K562 (cell line): Measurements from ENCODE around the gene MAP1LC3B2. TPM values are rescaled to one million over a fixed set of nuclear protein-coding genes. Genes with fewer than 3 reads are reported as not detected.

Experiments
- ATAC-seq: fragments of 200-7000 bp; cut with Tn5 transposase; 3 replicates; pipeline ENCODE4 v1.9.1; 2020; ENCODE audit warnings: moderate library complexity
- BruUV-seq: library from RNA; stranded (reverse); fragments of 400-500 nt; replicated peaks from 2 replicates; lab custom pipeline; 2021; lab: Mats Ljungman, UMichigan
- CTCF ChIA-PET: fragments of 300-600 bp; formaldehyde crosslinking; extraction: SDS; loops from one replicate; lab custom pipeline; 2021; ENCODE audit warnings: low intra/inter-chr PET ratio; lab: Yijun Ruan, JAX
- POLR2A ChIA-PET: fragments of 300-600, 350-650 bp; sonication (Branson Sonifier 250); formaldehyde crosslinking; extraction: SDS; loops from one replicate; lab custom pipeline; 2021; ENCODE audit warnings: antibody characterized with exemption, inconsistent platforms; lab: Yijun Ruan, JAX
- DNase-seq, 4 experiments: peaks; one replicate each; pipeline versions ENCODE4 v3.0.0 to v3.0.0-alpha.2; 2011 to 2018; ENCODE audit warnings: low spot score in 3 of 4, mixed read lengths in 3 of 4; ENCODE audit errors: extremely low read depth in 1 of 4
- FAIRE-seq: peaks from 2 replicates; lab custom pipeline; 2011; peaks lifted over from hg19 to GRCh38; lab: Jason Lieb, UNC
- H2AFZ ChIP-seq: 2 replicates; pipeline ENCODE4 v1.6.0; 2011; ENCODE audit warnings: low read depth, low read length, control low read depth, inconsistent platforms
- H3K27ac ChIP-seq: fragments of 200-600 bp; 3 replicates; pipeline ENCODE4 v1.8.0; 2011; ENCODE audit warnings: low read depth, mild to moderate bottlenecking, control low read depth, inconsistent platforms, low read length, moderate library complexity, mixed read lengths; ENCODE audit errors: extremely low read depth
- H3K27me3 ChIP-seq, 2 experiments: fragments of 300-600 bp in 1 of 2; 2 replicates in 1 of 2; 3 replicates in 1 of 2; pipeline versions ENCODE4 v1.6.0 to v1.8.0; 2011; ENCODE audit warnings: inconsistent platforms in 2 of 2, low read length in 2 of 2, mild to moderate bottlenecking in 1 of 2, mixed read lengths in 1 of 2, moderate library complexity in 1 of 2; ENCODE audit not compliant: control insufficient read depth in 2 of 2, insufficient read depth in 2 of 2
- H3K36me3 ChIP-seq: fragments of 300-600 bp; 3 replicates; pipeline ENCODE4 v1.8.0; 2011; ENCODE audit warnings: mild to moderate bottlenecking, low read length, inconsistent platforms; ENCODE audit not compliant: control insufficient read depth, insufficient read depth
- H3K4me1 ChIP-seq, 2 experiments: fragments of 200-600 bp in 1 of 2; replicated peaks in 1 of 2; 2 replicates in 1 of 2; 3 replicates in 1 of 2; pipeline versions ENCODE4 v1.5.1 to v1.8.0; 2011; ENCODE audit warnings: inconsistent platforms in 2 of 2, low read length in 2 of 2, mild to moderate bottlenecking in 1 of 2, mixed read lengths in 1 of 2, moderate library complexity in 1 of 2; ENCODE audit not compliant: control insufficient read depth in 2 of 2, insufficient read depth in 2 of 2
- H3K4me2 ChIP-seq: 2 replicates; pipeline ENCODE4 v1.6.1; 2011; ENCODE audit warnings: low read length, control low read depth, inconsistent platforms, mixed read lengths; ENCODE audit not compliant: insufficient read depth
- H3K4me3 ChIP-seq: fragments of 200-600 bp; sonication (generic), shearing (Covaris generic); 2 replicates; pipeline ENCODE4 v1.5.1; 2016; ENCODE audit warnings: control low read depth, inconsistent platforms
- H3K79me2 ChIP-seq: fragments of 200-600 bp; 3 replicates; pipeline ENCODE4 v1.8.0; 2011; ENCODE audit warnings: low read length, inconsistent platforms; ENCODE audit not compliant: control insufficient read depth, insufficient read depth
- H3K9ac ChIP-seq, 2 experiments: 2 replicates each; pipeline versions ENCODE4 v1.6.0 to v1.6.1; 2011; ENCODE audit warnings: low read depth in 2 of 2, low read length in 2 of 2, control low read depth in 1 of 2, inconsistent platforms in 1 of 2, mild to moderate bottlenecking in 1 of 2, mixed read lengths in 1 of 2; ENCODE audit not compliant: insufficient read depth in 1 of 2
- H3K9me1 ChIP-seq: one replicate; pipeline ENCODE4 v1.6.0; 2011; ENCODE audit warnings: inconsistent platforms, mild to moderate bottlenecking, low read length, moderate library complexity; ENCODE audit not compliant: control insufficient read depth, insufficient read depth
- H3K9me3 ChIP-seq: replicated peaks from 2 replicates; pipeline ENCODE4 v1.5.1; 2011; ENCODE audit warnings: low read depth, low read length, inconsistent platforms; ENCODE audit not compliant: control insufficient read depth, insufficient read depth
- H4K20me1 ChIP-seq: replicated peaks from 2 replicates; pipeline ENCODE4 v1.6.1; 2011; ENCODE audit warnings: low read length, inconsistent platforms, mixed read lengths; ENCODE audit not compliant: control insufficient read depth, insufficient read depth
- ATF1 ChIP-seq, 2 experiments: fragments of 450-650 bp in 1 of 2; IDR thresholded peaks; 2 replicates each; pipeline ENCODE4 v1.6.1; 2016; ENCODE audit warnings: missing compliant biosample characterization in 1 of 2, missing genetic modification characterization in 1 of 2
- CSDE1 ChIP-seq, 2 experiments: fragments of 450-650 bp; IDR thresholded peaks; 2 replicates each; pipeline ENCODE4 v1.6.1; 2016; ENCODE audit warnings: mild to moderate bottlenecking in 1 of 2
- E2F5 ChIP-seq: sonication (generic); formaldehyde crosslinking; IDR thresholded peaks from 2 replicates; pipeline ENCODE4 v1.8.0; 2022; ENCODE audit warnings: mild to moderate bottlenecking, missing genetic modification reagents
- GABPB1 ChIP-seq: sonication (generic); formaldehyde crosslinking; IDR thresholded peaks from 2 replicates; pipeline ENCODE4 v1.8.0; 2022; ENCODE audit warnings: mild to moderate bottlenecking, missing genetic modification reagents
- GMEB1 ChIP-seq: fragments of 250-450 bp; sonication (Bioruptor Pico); IDR thresholded peaks from 2 replicates; pipeline ENCODE4 v1.4.0; 2020; ENCODE audit warnings: mild to moderate bottlenecking
- HDAC8 ChIP-seq: fragments of 450-650 bp; IDR thresholded peaks from 2 replicates; pipeline ENCODE4 v1.6.1; 2016; ENCODE audit warnings: mild to moderate bottlenecking, missing genetic modification characterization, moderate library complexity, missing compliant biosample characterization
- LEF1 ChIP-seq: fragments of 450-650 bp; IDR thresholded peaks from 2 replicates; pipeline ENCODE4 v1.6.1; 2016; ENCODE audit warnings: mild to moderate bottlenecking
- POLR2AphosphoS5 ChIP-seq: IDR thresholded peaks from 2 replicates; pipeline ENCODE4 v1.6.1; 2011; ENCODE audit warnings: mild to moderate bottlenecking, low read depth, low read length, moderate library complexity; ENCODE audit not compliant: control insufficient read depth, insufficient read depth
- RNF2 ChIP-seq: sonication (generic); IDR thresholded peaks from 2 replicates; pipeline ENCODE4 v1.6.1; 2016
- SRSF3 ChIP-seq: fragments of 200-400 bp; formaldehyde crosslinking; IDR thresholded peaks from 2 replicates; pipeline ENCODE4 v1.6.1; 2016; ENCODE audit warnings: mild to moderate bottlenecking, low read length, moderate library complexity; ENCODE audit not compliant: insufficient read depth
- ZNF133 ChIP-seq: fragments of 250-450 bp; sonication (Bioruptor Pico); IDR thresholded peaks from 2 replicates; pipeline ENCODE4 v1.4.0; 2020; ENCODE audit warnings: mild to moderate bottlenecking
- ZNF561 ChIP-seq: fragments of 450-650 bp; formaldehyde crosslinking; conservative IDR thresholded peaks from 2 replicates; pipeline ENCODE4 v1.4.0; 2020; ENCODE audit warnings: mild to moderate bottlenecking, moderate library complexity
- WGBS: fragments of 100-300 bp; shearing (Covaris generic); methylation state at CpG from one replicate; pipeline ENCODE4 v1.1.6; 2016; ENCODE audit warnings: low coverage, mixed read lengths; ENCODE audit not compliant: insufficient coverage; ENCODE audit errors: missing lambda C conversion rate; 5-methylcytosine and 5-hydroxymethylcytosine counted together
- in situ Hi-C: fragments of 300-500 bp; cut with MboI; formaldehyde crosslinking; loops from 4 replicates; pipeline ENCODE4 v1.15.0; 2018; ENCODE audit warnings: inconsistent platforms, mixed read lengths
- intact Hi-C: fragments of 100-400 bp; cut with micrococcal nuclease; formaldehyde crosslinking; loops from 2 replicates; pipeline ENCODE4 v1.14.2; 2022
- polyA plus RNA-seq, 8 experiments: library from polyadenylated mRNA; depleted of rRNA in 4 of 8; stranded (reverse) in 5 of 8; unstranded in 3 of 8; fragments of >200 nt; fragmentation: Nextera tagmentation in 2 of 8; fragmentation: Illumina TruSeq in 1 of 8; extraction: Ambion mirVana in 2 of 8; extraction: Trizol in 1 of 8; gene quantifications; 2 replicates each; pipeline versions ENCODE4 v1.2.1 to v1.2.3, GENCODE V29; 2011 to 2014; ENCODE audit warnings: inconsistent platforms in 1 of 8, missing spikeins in 1 of 8
- total RNA-seq, 7 experiments: library from RNA; depleted of rRNA in 6 of 7; stranded (reverse); fragments of >200 nt in 6 of 7; fragmentation: Illumina TruSeq in 2 of 7; extraction: Trizol in 2 of 7; gene quantifications; 2 replicates each; pipeline versions ENCODE4 v1.2.1 to v1.2.3, GENCODE V29; 2011 to 2021; ENCODE audit warnings: low replicate concordance in 1 of 7
- TF ChIP-seq, protein P1 (sequence below), 2 experiments: fragments of 450-650 bp in 1 of 2; IDR thresholded peaks; 2 replicates each; pipeline ENCODE4 v1.6.1; 2011 to 2017; ENCODE audit warnings: low read depth in 2 of 2, antibody characterized with exemption in 1 of 2, borderline replicate concordance in 1 of 2, low read length in 1 of 2, mild to moderate bottlenecking in 1 of 2, mixed read lengths in 1 of 2; ENCODE audit not compliant: control insufficient read depth in 1 of 2

The MAP1LC3B2 gene
- total and polyA plus RNA-seq, 9 of the 15 experiments (the other 6 are each of a cell fraction or from before 2014, with no cell fraction given): 0.53 to 2.8 (median 0.76) TPM; not detected in 2

DNA sequence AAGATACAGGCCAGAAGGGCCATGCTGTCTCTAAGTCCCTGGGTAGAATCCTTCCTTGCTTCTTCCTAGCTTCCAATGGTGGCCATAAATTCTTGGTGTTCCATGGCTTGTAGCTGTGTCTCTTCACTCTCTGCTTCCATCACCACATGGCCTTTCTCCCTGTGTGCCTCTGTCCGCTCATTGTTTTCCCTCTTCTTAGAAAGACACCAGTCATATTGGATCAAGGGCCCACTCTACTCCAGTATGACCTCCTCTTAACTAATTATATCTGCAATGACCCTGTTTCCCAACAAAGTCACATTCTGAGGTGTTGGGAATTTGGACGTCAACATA, 7.6 kb upstream of the MAP1LC3B2 start (continued):
- TF ChIP-seq, protein P1, sequence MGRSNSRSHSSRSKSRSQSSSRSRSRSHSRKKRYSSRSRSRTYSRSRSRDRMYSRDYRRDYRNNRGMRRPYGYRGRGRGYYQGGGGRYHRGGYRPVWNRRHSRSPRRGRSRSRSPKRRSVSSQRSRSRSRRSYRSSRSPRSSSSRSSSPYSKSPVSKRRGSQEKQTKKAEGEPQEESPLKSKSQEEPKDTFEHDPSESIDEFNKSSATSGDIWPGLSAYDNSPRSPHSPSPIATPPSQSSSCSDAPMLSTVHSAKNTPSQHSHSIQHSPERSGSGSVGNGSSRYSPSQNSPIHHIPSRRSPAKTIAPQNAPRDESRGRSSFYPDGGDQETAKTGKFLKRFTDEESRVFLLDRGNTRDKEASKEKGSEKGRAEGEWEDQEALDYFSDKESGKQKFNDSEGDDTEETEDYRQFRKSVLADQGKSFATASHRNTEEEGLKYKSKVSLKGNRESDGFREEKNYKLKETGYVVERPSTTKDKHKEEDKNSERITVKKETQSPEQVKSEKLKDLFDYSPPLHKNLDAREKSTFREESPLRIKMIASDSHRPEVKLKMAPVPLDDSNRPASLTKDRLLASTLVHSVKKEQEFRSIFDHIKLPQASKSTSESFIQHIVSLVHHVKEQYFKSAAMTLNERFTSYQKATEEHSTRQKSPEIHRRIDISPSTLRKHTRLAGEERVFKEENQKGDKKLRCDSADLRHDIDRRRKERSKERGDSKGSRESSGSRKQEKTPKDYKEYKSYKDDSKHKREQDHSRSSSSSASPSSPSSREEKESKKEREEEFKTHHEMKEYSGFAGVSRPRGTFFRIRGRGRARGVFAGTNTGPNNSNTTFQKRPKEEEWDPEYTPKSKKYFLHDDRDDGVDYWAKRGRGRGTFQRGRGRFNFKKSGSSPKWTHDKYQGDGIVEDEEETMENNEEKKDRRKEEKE (IDR thresholded peaks at IDR 0.05; ENCODE audit: borderline replicate concordance in 1 of 2, control insufficient read depth in 1 of 2, low read depth in 2 of 2, low read length in 1 of 2): no peak
- 0 out of 2 replicates have a peak, but pooled peaks have one; percentile 26 for TF ChIP-seq ZNF561

DNA sequence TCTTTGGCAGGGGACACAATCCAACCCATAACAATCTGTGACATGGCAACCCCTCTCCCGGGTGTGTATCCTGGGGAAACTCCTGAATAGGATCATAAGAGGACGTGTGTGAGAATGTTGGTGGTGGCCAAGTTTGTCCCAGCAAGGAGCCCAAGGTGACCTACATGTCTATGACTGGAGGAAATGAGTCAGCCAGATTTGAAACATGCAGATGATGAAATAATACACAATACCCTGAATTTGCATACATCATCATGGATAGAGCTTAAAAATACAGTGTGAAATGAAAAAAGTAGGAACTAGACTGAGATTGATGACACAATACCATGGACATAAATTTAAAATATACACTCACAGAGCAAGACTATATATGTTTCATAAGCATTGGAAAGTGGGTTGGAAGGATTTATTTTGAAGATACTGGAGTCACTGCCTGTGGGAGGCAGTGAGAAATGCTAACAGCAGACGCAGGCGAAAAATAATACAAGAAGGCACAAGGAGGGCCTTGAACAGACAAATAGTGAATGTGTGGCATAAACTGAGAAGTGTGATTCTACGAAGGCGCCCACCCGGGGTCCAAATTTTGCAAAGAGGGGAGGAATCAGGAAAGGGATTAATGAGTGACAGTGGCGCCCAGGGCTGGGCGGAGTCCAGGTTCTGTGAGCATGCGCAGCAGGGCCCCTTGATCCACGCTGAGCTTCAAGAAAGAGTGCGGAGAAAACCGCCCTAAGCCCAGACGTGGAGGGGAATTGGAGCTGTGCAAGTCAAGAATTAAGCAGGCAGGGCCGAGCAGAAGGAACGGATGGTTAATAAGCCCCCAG, 7.0 kb upstream of the MAP1LC3B2 start:
- 60% methylated on average over 16 of the region's 16 CpGs for WGBS
- H3K4me2 ChIP-seq: peak overlapping the region; percentile 32; the same call in 1 of the 2 replicates
- peaks cover 18 to 34% of the 10 kb centered on the region in 2 experiments for H3K4me1 ChIP-seq
- POLR2A ChIA-PET: interaction anchor here (0.6 to 1.1 kb wide), 7 partner anchors 11 to 1440 kb away, joined by 3 to 5 read pairs (median 3); no protein-coding TSS in a partner anchor
- ATAC-seq (peak; percentile 82), FAIRE-seq (peak; percentile 46), DNase-seq (peak in 2 of 4 experiments; percentile 42 to 60)
- H3K27ac ChIP-seq: peak overlapping the region; percentile 69; the same call in 2 of the 3 replicates
- H3K36me3 ChIP-seq: no peaks in the 10 kb centered on the region
- intact Hi-C loops (no loop called here), in situ Hi-C loops (no loop called here)
- no peaks in the 10 kb centered on the region for H3K9me1 ChIP-seq
- BruUV-seq: no TSS peak
- no peak overlapping the region for H3K4me3 ChIP-seq
- no peaks in the 10 kb centered on the region for H4K20me1 ChIP-seq
- H3K27me3 ChIP-seq: no peaks in the 10 kb centered on the region
- no peaks in the 10 kb centered on the region for H3K9me3 ChIP-seq
- H2AFZ ChIP-seq: peak overlapping the region; percentile 34
- peak overlapping the region in 1 of 2 experiments; percentile 32; a peak in 1 of 4 replicates for H3K9ac ChIP-seq
- no peaks in the 10 kb centered on the region for H3K79me2 ChIP-seq
- CTCF ChIA-PET: no interaction called here
- peak; percentile 59; the same call in 1 of the 2 replicates for TF ChIP-seq RNF2
- TF ChIP-seq SRSF3: 0 out of 2 replicates have a peak, but pooled peaks have one; percentile 87
- peak; percentile 58; the same call in 1 of the 2 replicates for TF ChIP-seq GABPB1 (CRISPR knock-in tag)
- no peak for TF ChIP-seq CSDE1 (IDR thresholded peaks at IDR 0.05)
- peak; percentile 92 for TF ChIP-seq HDAC8 (tag)
- TF ChIP-seq ATF1 (CRISPR knock-in tag; IDR thresholded peaks at IDR 0.05): no peak
- peak; percentile 40 for TF ChIP-seq ATF1 (tag; IDR thresholded peaks at IDR 0.05)
- TF ChIP-seq LEF1: peak; percentile 50; the same call in 1 of the 2 replicates
- no peak for TF ChIP-seq ZNF133 (CRISPR knock-in tag)
- no peak for TF ChIP-seq POLR2AphosphoS5
- no peak for TF ChIP-seq E2F5
- TF ChIP-seq GMEB1 (CRISPR knock-in tag): no peak
